ENCODE measurements around the gene FER1L5.

GRCh38 chr2:96747061-96747617 lies 104.6 kb downstream of the FER1L5 start:
- TF ChIP-seq POLR2A (IDR thresholded peaks at IDR 0.05) = no peak
- TF ChIP-seq CTCF (IDR thresholded peaks at IDR 0.05) = no peak
